H1 (cell line): Measurements from ENCODE around the gene PIGU. TPM values are rescaled to one million over a fixed set of nuclear protein-coding genes. Genes with fewer than 3 reads are reported as not detected.

Experiments used
- CTCF ChIA-PET: fragments of 300-600 bp; sonication (Branson Sonifier 250); formaldehyde crosslinking; loops from one replicate; lab custom pipeline; 2021; ENCODE audit not compliant: partially characterized antibody; lab: Charles Lee
- POLR2A ChIA-PET: fragments of 300-600 bp; sonication (Branson Sonifier 250); formaldehyde crosslinking; loops from one replicate; lab custom pipeline; 2021; ENCODE audit warnings: inconsistent platforms; ENCODE audit not compliant: partially characterized antibody; lab: Charles Lee
- DNase-seq, 2 experiments: peaks; one replicate each; pipeline versions ENCODE4 v3.0.0 to v3.0.0-alpha.2; 2010 to 2022; ENCODE audit warnings: low spot score in 2 of 2, low read depth in 1 of 2, mixed read lengths in 1 of 2
- FAIRE-seq: peaks from 2 replicates; lab custom pipeline; 2011; peaks lifted over from hg19 to GRCh38; lab: Jason Lieb, UNC
- H2AFZ ChIP-seq: 2 replicates; pipeline ENCODE4 v1.8.1; 2012; ENCODE audit warnings: low read length, inconsistent platforms
- H2AK5ac ChIP-seq: 2 replicates; pipeline ENCODE4 v1.6.1; 2013; ENCODE audit warnings: low read depth, low read length
- H2BK120ac ChIP-seq: replicated peaks from 2 replicates; pipeline ENCODE3; 2013; ENCODE audit warnings: low read depth, low read length, inconsistent platforms
- H2BK12ac ChIP-seq: 2 replicates; pipeline ENCODE4 v1.6.1; 2013; ENCODE audit warnings: low read depth, low read length
- H2BK15ac ChIP-seq: 2 replicates; pipeline ENCODE4 v1.6.1; 2013; ENCODE audit warnings: low read length
- H2BK20ac ChIP-seq: 2 replicates; pipeline ENCODE4 v1.6.1; 2013; ENCODE audit warnings: low read length
- H2BK5ac ChIP-seq: 2 replicates; pipeline ENCODE4 v1.6.1; 2013; ENCODE audit warnings: low read depth, low read length
- H3K14ac ChIP-seq: 2 replicates; pipeline ENCODE4 v1.6.1; 2013; ENCODE audit warnings: inconsistent platforms; ENCODE audit not compliant: insufficient read length
- H3K18ac ChIP-seq: 2 replicates; pipeline ENCODE4 v1.6.1; 2013; ENCODE audit warnings: low read length; ENCODE audit errors: extremely low read depth
- H3K23ac ChIP-seq: 2 replicates; pipeline ENCODE4 v1.6.1; 2013; ENCODE audit warnings: inconsistent platforms; ENCODE audit not compliant: insufficient read length
- H3K23me2 ChIP-seq: 2 replicates; pipeline ENCODE4 v1.6.1; 2013; ENCODE audit warnings: low read depth, low read length
- H3K27ac ChIP-seq: 2 replicates; pipeline ENCODE4 v1.6.1; 2011; ENCODE audit warnings: low read depth, low read length, inconsistent platforms
- H3K27me3 ChIP-seq, 4 experiments: replicated peaks in 1 of 4; 1 replicate in 1 of 4; 2 replicates in 3 of 4; pipeline versions ENCODE4 v1.6.1 to v1.8.1; 2011 to 2013; ENCODE audit warnings: low read length in 3 of 4, mild to moderate bottlenecking in 3 of 4, inconsistent platforms in 2 of 4, mixed read lengths in 2 of 4, moderate library complexity in 1 of 4; ENCODE audit not compliant: control insufficient read depth in 3 of 4, insufficient read depth in 3 of 4; ENCODE audit errors: extremely low read depth in 1 of 4
- H3K36me3 ChIP-seq, 4 experiments: 2 replicates each; pipeline versions ENCODE4 v1.6.1 to v1.8.1; 2011 to 2013; ENCODE audit warnings: mild to moderate bottlenecking in 4 of 4, low read length in 3 of 4, moderate library complexity in 2 of 4, control low read depth in 1 of 4, inconsistent platforms in 1 of 4; ENCODE audit not compliant: insufficient read depth in 4 of 4, control insufficient read depth in 2 of 4
- H3K4ac ChIP-seq: replicated peaks from 2 replicates; pipeline ENCODE3; 2013; ENCODE audit warnings: low read length, low read depth, mixed read lengths, inconsistent platforms; ENCODE audit not compliant: insufficient read length
- H3K4me1 ChIP-seq, 4 experiments: replicated peaks in 1 of 4; 1 replicate in 1 of 4; 2 replicates in 3 of 4; pipeline versions ENCODE4 v1.6.1 to v1.8.1; 2011 to 2013; ENCODE audit warnings: low read length in 3 of 4, inconsistent platforms in 2 of 4, mixed read lengths in 1 of 4; ENCODE audit not compliant: insufficient read depth in 4 of 4, control insufficient read depth in 3 of 4
- H3K4me2 ChIP-seq, 2 experiments: 2 replicates each; pipeline versions ENCODE4 v1.6.1 to v1.8.1; 2011 to 2013; ENCODE audit warnings: low read depth in 2 of 2, low read length in 2 of 2, control low read depth in 1 of 2, inconsistent platforms in 1 of 2, mild to moderate bottlenecking in 1 of 2; ENCODE audit not compliant: insufficient read depth in 1 of 2
- H3K4me3 ChIP-seq, 4 experiments: fragments of 200-600, 300-600 bp in 1 of 4; sonication (generic), shearing (Covaris generic), sonication (Bioruptor Twin) in 1 of 4; 2 replicates each; pipeline versions ENCODE4 v1.5.1 to v1.8.1; 2011 to 2016; ENCODE audit warnings: low read length in 4 of 4, low read depth in 3 of 4, control low read depth in 2 of 4, inconsistent platforms in 2 of 4, mild to moderate bottlenecking in 2 of 4, mixed read lengths in 1 of 4, moderate library complexity in 1 of 4; ENCODE audit not compliant: insufficient read depth in 2 of 4; ENCODE audit errors: extremely low read depth in 1 of 4
- H3K56ac ChIP-seq: replicated peaks from 2 replicates; pipeline ENCODE3; 2013; ENCODE audit warnings: low read depth, mild to moderate bottlenecking, mixed read lengths, low read length, inconsistent platforms; ENCODE audit not compliant: insufficient read length
- H3K79me1 ChIP-seq: 2 replicates; pipeline ENCODE4 v1.6.1; 2013; ENCODE audit warnings: low read depth, low read length, control low read depth
- H3K79me2 ChIP-seq, 2 experiments: 2 replicates each; pipeline versions ENCODE4 v1.6.1 to v1.8.1; 2012 to 2013; ENCODE audit warnings: low read length in 2 of 2, mild to moderate bottlenecking in 2 of 2, inconsistent platforms in 1 of 2; ENCODE audit not compliant: insufficient read depth in 2 of 2, control insufficient read depth in 1 of 2
- H3K9ac ChIP-seq, 4 experiments: replicated peaks in 1 of 4; 1 replicate in 1 of 4; 2 replicates in 3 of 4; pipeline versions ENCODE4 v1.6.1 to v1.8.1; 2011 to 2013; ENCODE audit warnings: low read depth in 3 of 4, low read length in 3 of 4, control low read depth in 2 of 4, mild to moderate bottlenecking in 2 of 4, moderate library complexity in 2 of 4, inconsistent platforms in 1 of 4; ENCODE audit errors: extremely low read depth in 1 of 4
- H3K9me3 ChIP-seq, 2 experiments: 2 replicates each; pipeline versions ENCODE4 v1.6.1 to v1.8.1; 2012 to 2013; ENCODE audit warnings: mild to moderate bottlenecking in 2 of 2, moderate library complexity in 2 of 2, control low read depth in 1 of 2, inconsistent platforms in 1 of 2, low read depth in 1 of 2, low read length in 1 of 2, mixed read lengths in 1 of 2; ENCODE audit not compliant: insufficient read depth in 2 of 2
- H4K20me1 ChIP-seq, 2 experiments: replicated peaks in 1 of 2; 2 replicates each; pipeline versions ENCODE3 to v1.8.1; 2011 to 2013; ENCODE audit warnings: inconsistent platforms in 2 of 2, low read length in 2 of 2, mild to moderate bottlenecking in 1 of 2; ENCODE audit not compliant: insufficient read depth in 2 of 2, control insufficient read depth in 1 of 2
- H4K5ac ChIP-seq: 2 replicates; pipeline ENCODE4 v1.6.1; 2013; ENCODE audit warnings: low read length, low read depth, mixed read lengths, inconsistent platforms; ENCODE audit not compliant: insufficient read length
- H4K8ac ChIP-seq: 2 replicates; pipeline ENCODE4 v1.8.0; 2013; ENCODE audit warnings: mild to moderate bottlenecking, moderate library complexity, low read length, inconsistent platforms; ENCODE audit not compliant: insufficient read depth; ENCODE audit errors: extremely low read depth
- H4K91ac ChIP-seq: replicated peaks from 2 replicates; pipeline ENCODE3; 2013; ENCODE audit warnings: low read length, mixed read lengths, inconsistent platforms; ENCODE audit not compliant: insufficient read length
- CBX5 ChIP-seq: fragments of 300-800, 300-1000 bp; sonication (generic); IDR thresholded peaks from 2 replicates; pipeline ENCODE4 v1.7.1; 2016; ENCODE audit warnings: antibody characterized with exemption, low read length, low read depth
- CREB1 ChIP-seq: IDR thresholded peaks from 2 replicates; pipeline ENCODE4 v1.6.1; 2012; ENCODE audit warnings: inconsistent platforms
- E2F6 ChIP-seq: IDR thresholded peaks from 2 replicates; pipeline ENCODE4 v1.6.1; 2012; ENCODE audit warnings: inconsistent platforms
- GABPA ChIP-seq: IDR thresholded peaks from 2 replicates; pipeline ENCODE4 v1.6.1; 2011; ENCODE audit warnings: mild to moderate bottlenecking, low read length, moderate library complexity, borderline replicate concordance; ENCODE audit not compliant: insufficient read depth
- HDAC6 ChIP-seq: IDR thresholded peaks from one replicate; pipeline ENCODE4 v1.7.1; 2012; ENCODE audit warnings: low read depth, mild to moderate bottlenecking, inconsistent platforms, low read length, moderate library complexity
- JUN ChIP-seq: IDR thresholded peaks from 2 replicates; pipeline ENCODE4 v1.6.1; 2011; ENCODE audit warnings: low read depth, mild to moderate bottlenecking, improper control_type of control experiment, low read length
- POLR2AphosphoS5 ChIP-seq: IDR thresholded peaks from 2 replicates; pipeline ENCODE4 v1.6.1; 2011; ENCODE audit warnings: low read depth, low read length
- SIN3A ChIP-seq, 2 experiments: IDR thresholded peaks in 1 of 2; conservative IDR thresholded peaks in 1 of 2; 2 replicates each; pipeline ENCODE4 v1.6.1; 2011 to 2012; ENCODE audit warnings: low read length in 2 of 2, improper control_type of control experiment in 1 of 2, low read depth in 1 of 2, mild to moderate bottlenecking in 1 of 2
- SIX5 ChIP-seq: IDR thresholded peaks from 2 replicates; pipeline ENCODE4 v1.6.1; 2011; ENCODE audit warnings: mild to moderate bottlenecking, low read depth, low read length
- SP2 ChIP-seq: IDR thresholded peaks from 2 replicates; pipeline ENCODE4 v1.6.1; 2012; ENCODE audit warnings: mild to moderate bottlenecking, low read length, inconsistent platforms
- SP4 ChIP-seq: IDR thresholded peaks from 2 replicates; pipeline ENCODE4 v1.6.1; 2012; ENCODE audit warnings: low read length, inconsistent platforms
- SRF ChIP-seq: IDR thresholded peaks from 2 replicates; pipeline ENCODE4 v1.6.1; 2011; ENCODE audit warnings: mild to moderate bottlenecking, low read depth, low read length, moderate library complexity
- TAF1 ChIP-seq: IDR thresholded peaks from 2 replicates; pipeline ENCODE4 v1.6.1; 2011; ENCODE audit warnings: mild to moderate bottlenecking, low read depth, low read length
- TBP ChIP-seq: IDR thresholded peaks from 2 replicates; pipeline ENCODE4 v1.6.1; 2011; ENCODE audit warnings: low read depth, low read length, improper control_type of control experiment
- YY1 ChIP-seq: IDR thresholded peaks from 2 replicates; pipeline ENCODE4 v1.6.1; 2011; ENCODE audit warnings: low read depth, mild to moderate bottlenecking, low read length
- WGBS, 2 experiments: shearing (Covaris generic) in 1 of 2; methylation state at CpG; one replicate each; pipeline versions ENCODE4 v1.1.6 to v1.1.7; 2013 to 2015; ENCODE audit warnings: low lambda C conversion rate in 2 of 2, mixed read lengths in 2 of 2, inconsistent platforms in 1 of 2, low coverage in 1 of 2, missing lambda C conversion rate in 1 of 2; ENCODE audit not compliant: insufficient replicate concordance in 2 of 2, insufficient coverage in 1 of 2, insufficient read length in 1 of 2; ENCODE audit errors: extremely low coverage in 1 of 2, missing lambda C conversion rate in 1 of 2; 5-methylcytosine and 5-hydroxymethylcytosine counted together
- polyA plus RNA-seq, 7 experiments: library from polyadenylated mRNA; depleted of rRNA in 3 of 7; stranded (reverse) in 5 of 7; unstranded in 2 of 7; fragments of >200 nt in 5 of 7; fragments of 200-250 nt in 2 of 7; gene quantifications; 1 replicate in 5 of 7; 2 replicates in 1 of 7; 4 replicates in 1 of 7; pipeline versions ENCODE4 v1.2.1 to v1.2.3, GENCODE V29; 2011 to 2013; ENCODE audit warnings: missing spikeins in 2 of 7, mixed read lengths in 2 of 7
- total RNA-seq: library from RNA; stranded (reverse); fragmentation: NEBNext Ultra II Directional; extraction: Animal tissue kit (Norgen Biotek cat#: 25700); gene quantifications from 2 replicates; pipeline ENCODE4 v1.2.1, GENCODE V29; 2021

The PIGU gene
- total and polyA plus RNA-seq, 2 of the 8 experiments (the other 6 are each of a cell fraction or from before 2014, with no cell fraction given) = 28.3 to 117 TPM

DNA sequence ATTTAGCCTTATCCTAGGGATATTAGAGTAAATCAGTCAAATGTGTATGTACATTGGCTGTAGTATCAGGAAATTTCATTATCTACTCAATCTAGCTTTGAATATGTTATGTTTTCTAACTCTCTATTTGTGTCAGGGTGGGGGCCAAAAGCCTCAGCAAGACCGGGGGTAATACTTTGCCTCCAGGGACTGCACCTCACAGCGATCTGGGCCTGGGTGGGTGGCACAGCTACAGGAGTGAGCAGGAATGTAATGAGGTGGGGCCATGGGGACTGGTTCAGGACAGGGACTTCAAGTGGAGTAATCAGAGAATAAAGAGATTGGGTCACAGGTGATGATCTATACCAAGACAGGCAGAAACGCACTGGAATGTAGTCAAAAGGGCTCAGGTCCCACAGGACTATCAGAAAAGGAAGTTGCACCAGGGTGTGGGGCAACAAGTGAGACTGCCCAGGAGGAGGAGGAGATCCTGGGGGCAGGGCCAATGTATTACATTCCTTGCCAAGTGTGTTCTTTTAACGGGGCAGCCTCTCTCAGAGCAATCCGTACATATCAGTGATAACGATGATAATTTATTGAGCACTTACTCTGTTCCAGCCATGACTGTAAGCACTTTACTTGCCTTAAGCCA is 54.0 kb downstream of the PIGU start:
- no peaks in the 10 kb centered on the region for H3K4me1 ChIP-seq
- H3K36me3 ChIP-seq = no peaks in the 10 kb centered on the region
- H4K20me1 ChIP-seq = no peaks in the 10 kb centered on the region
- no peak overlapping the region for H2BK12ac ChIP-seq
- H3K18ac ChIP-seq = no peak overlapping the region
- TF ChIP-seq SP4 (no peak), SRF (no peak), SIN3A (conservative IDR thresholded peaks at IDR 0.05 in 1 of 2, IDR thresholded peaks at IDR 0.05 in 1 of 2; ENCODE audit: low read depth in 1 of 2, low read length in 2 of 2) (no peak), YY1 (no peak), E2F6 (no peak), SP2 (no peak), JUN (no peak), HDAC6 (no peak), GABPA (no peak), POLR2AphosphoS5 (no peak), CBX5 (no peak), TBP (no peak), TAF1 (no peak), SIX5 (no peak), CREB1 (no peak)
- H3K9me3 ChIP-seq = no peaks in the 10 kb centered on the region
- no peaks in the 10 kb centered on the region for H3K79me1 ChIP-seq
- no peak overlapping the region for H2BK15ac ChIP-seq
- H2BK20ac ChIP-seq = no peak overlapping the region
- H4K91ac ChIP-seq = no peak overlapping the region
- H2AFZ ChIP-seq = no peak overlapping the region
- no peak overlapping the region for H2AK5ac ChIP-seq
- no peak overlapping the region for H3K23ac ChIP-seq
- H3K9ac ChIP-seq = no peak overlapping the region
- ChIA-PET POLR2A (no interaction called here), CTCF (interaction anchor here (0.6 to 1.6 kb wide), 3 partner anchors 10 to 99 kb away, joined by 3 to 6 read pairs (median 4); no protein-coding TSS in a partner anchor)
- H3K14ac ChIP-seq = no peak overlapping the region
- no peak overlapping the region for H2BK5ac ChIP-seq
- no peak overlapping the region for H4K8ac ChIP-seq
- no peaks in the 10 kb centered on the region for H3K23me2 ChIP-seq
- no peaks in the 10 kb centered on the region for H3K27me3 ChIP-seq
- FAIRE-seq (no peak), DNase-seq (no peak)
- H3K79me2 ChIP-seq = no peaks in the 10 kb centered on the region
- H4K5ac ChIP-seq = no peak overlapping the region
- H2BK120ac ChIP-seq = no peak overlapping the region
- WGBS, 2 experiments = 89% methylated on average over 6 of the region's 6 CpGs; no CpG with 5 or more reads in 1 of the 2 experiments
- no peak overlapping the region for H3K4me2 ChIP-seq
- H3K56ac ChIP-seq = no peak overlapping the region
- no peak overlapping the region for H3K27ac ChIP-seq
- H3K4me3 ChIP-seq = no peak overlapping the region
- H3K4ac ChIP-seq = no peak overlapping the region
